ENCODE measurements around the gene CRAMP1. TPM values are rescaled to one million over a fixed set of nuclear protein-coding genes. Genes with fewer than 3 reads are reported as not detected.

CRAMP1 gene
- total RNA-seq, 1 experiment from 2014 or later: 28.8 TPM

GRCh38 chr16:1670866-1671265, 58.7 kb downstream of the CRAMP1 start:
- TF ChIP-seq SIN3A (IDR thresholded peaks at IDR 0.05; ENCODE audit: borderline replicate concordance, insufficient read depth, low read depth, low read length) (no peak), REST (IDR thresholded peaks at IDR 0.05; ENCODE audit: insufficient read depth in 1 of 2, low read depth in 2 of 2, low read length in 1 of 2) (no peak), TCF7L2 (IDR thresholded peaks at IDR 0.05; ENCODE audit: low read depth, low read length) (no peak), POLR2AphosphoS5 (IDR thresholded peaks at IDR 0.05; ENCODE audit: low read depth, low read length) (no peak), CTCF (IDR thresholded peaks at IDR 0.05) (no peak)
- CTCF ChIA-PET: no interaction called here
- no peak for ATAC-seq

GRCh38 chr16:1673424-1674151, 61.4 kb downstream of the CRAMP1 start:
- Histone ChIP-seq H3K27me3 (ENCODE audit: control insufficient read depth, insufficient read depth, low read length) (no peaks in the 10 kb centered on the region), H3K36me3 (ENCODE audit: control insufficient read depth, insufficient read depth, low read length) (peaks cover 12% of the 10 kb centered on the region), H3K4me1 (ENCODE audit: control insufficient read depth, insufficient read depth, low read length) (peaks cover 3% of the 10 kb centered on the region), H3K27ac (ENCODE audit: low read length) (no peak overlapping the region), H3K9me3 (ENCODE audit: control insufficient read depth, insufficient read depth, low read depth, low read length) (no peaks in the 10 kb centered on the region), H3K4me3 (ENCODE audit: low read depth in 2 of 2, low read length in 2 of 2) (no peak overlapping the region)
- no TSS peak for BruUV-seq (replicated peaks)
- ChIA-PET POLR2A (no interaction called here), CTCF (no interaction called here)
- TF ChIP-seq CTCF (IDR thresholded peaks at IDR 0.05): no peak
- no peak for TF ChIP-seq SIN3A (IDR thresholded peaks at IDR 0.05; ENCODE audit: borderline replicate concordance, insufficient read depth, low read depth, low read length)
- TF ChIP-seq REST (IDR thresholded peaks at IDR 0.05; ENCODE audit: insufficient read depth in 1 of 2, low read depth in 2 of 2, low read length in 1 of 2): no peak
- intact Hi-C loops (cut with micrococcal nuclease; ENCODE audit: unreplicated experiment) (no loop called here), in situ Hi-C loops (cut with HindIII; ENCODE audit: low pct_unique_long_range_greater_than_20kb, low sequenced_read_pairs) (no loop called here)
- ATAC-seq: no peak
- DNase-seq (ENCODE audit: low read depth, low spot score): no peak

More at GRCh38 chr16:1670866-1671265, 58.7 kb downstream of the CRAMP1 start:
- Histone ChIP-seq H3K36me3 (ENCODE audit: control insufficient read depth, insufficient read depth, low read length) (peaks cover 19% of the 10 kb centered on the region), H3K27ac (ENCODE audit: low read length) (no peak overlapping the region), H3K9me3 (ENCODE audit: control insufficient read depth, insufficient read depth, low read depth, low read length) (no peaks in the 10 kb centered on the region), H3K4me3 (ENCODE audit: low read depth in 2 of 2, low read length in 2 of 2) (no peak overlapping the region), H3K4me1 (ENCODE audit: control insufficient read depth, insufficient read depth, low read length) (no peaks in the 10 kb centered on the region; the same call in 1 of the 2 replicates), H3K27me3 (ENCODE audit: control insufficient read depth, insufficient read depth, low read length) (no peaks in the 10 kb centered on the region)
- in situ Hi-C loops (cut with HindIII; ENCODE audit: low pct_unique_long_range_greater_than_20kb, low sequenced_read_pairs): no loop called here
- POLR2A ChIA-PET: no interaction called here
- BruUV-seq (replicated peaks): no TSS peak
- intact Hi-C loops (cut with micrococcal nuclease; ENCODE audit: unreplicated experiment): no loop called here
- no peak for DNase-seq (ENCODE audit: low read depth, low spot score)
